Endothelial cell of umbilical vein (primary cell): ENCODE measurements around the gene ATN1. TPM values are rescaled to one million over a fixed set of nuclear protein-coding genes. Genes with fewer than 3 reads are reported as not detected.

ENCODE experiments used
- BruUV-seq: library from RNA; stranded (reverse); fragments of 400-500 nt; replicated peaks from 2 replicates; lab custom pipeline; 2021; lab: Mats Ljungman, UMichigan
- CTCF ChIA-PET: fragments of 300-600, 350-600 bp; sonication (Branson Sonifier 250); formaldehyde crosslinking; loops from one replicate; lab custom pipeline; 2021; ENCODE audit warnings: antibody characterized with exemption, inconsistent platforms; lab: Charles Lee
- POLR2A ChIA-PET: fragments of 300-600, 350-600 bp; sonication (Branson Sonifier 250); formaldehyde crosslinking; loops from one replicate; lab custom pipeline; 2021; ENCODE audit warnings: antibody characterized with exemption, inconsistent platforms; lab: Charles Lee
- DNase-seq: peaks from one replicate; pipeline ENCODE4 v3.0.0-alpha.2; 2011; ENCODE audit warnings: low read depth, low spot score
- FAIRE-seq: peaks from 2 replicates; lab custom pipeline; 2011; peaks lifted over from hg19 to GRCh38; lab: Jason Lieb, UNC
- H2AFZ ChIP-seq: 2 replicates; pipeline ENCODE4 v1.6.0; 2012; ENCODE audit warnings: low read depth, low read length, control low read depth, inconsistent platforms
- H3K27ac ChIP-seq: 2 replicates; pipeline ENCODE4 v1.5.1; 2011; ENCODE audit warnings: low read depth, mild to moderate bottlenecking, control low read depth, low read length, moderate library complexity; ENCODE audit not compliant: insufficient read depth
- H3K27me3 ChIP-seq, 2 experiments: 2 replicates each; pipeline versions ENCODE4 v1.6.0 to v1.6.1; 2011; ENCODE audit warnings: low read length in 2 of 2, mixed read lengths in 1 of 2; ENCODE audit not compliant: control insufficient read depth in 2 of 2, insufficient read depth in 2 of 2
- H3K36me3 ChIP-seq, 2 experiments: 2 replicates in 1 of 2; 3 replicates in 1 of 2; pipeline ENCODE4 v1.5.1; 2011; ENCODE audit warnings: low read length in 2 of 2, mild to moderate bottlenecking in 1 of 2, moderate library complexity in 1 of 2; ENCODE audit not compliant: control insufficient read depth in 2 of 2, insufficient read depth in 2 of 2; ENCODE audit errors: extremely low read depth in 1 of 2
- H3K4me1 ChIP-seq: 3 replicates; pipeline ENCODE4 v1.5.1; 2011; ENCODE audit warnings: mild to moderate bottlenecking, low read length; ENCODE audit not compliant: control insufficient read depth, insufficient read depth; ENCODE audit errors: extremely low read depth
- H3K4me2 ChIP-seq: 2 replicates; pipeline ENCODE4 v1.6.1; 2011; ENCODE audit warnings: low read length, control low read depth, mixed read lengths; ENCODE audit not compliant: insufficient read depth
- H3K4me3 ChIP-seq, 3 experiments: fragments of 200-600 bp in 1 of 3; sonication (generic), shearing (Covaris generic) in 1 of 3; replicated peaks in 1 of 3; 2 replicates each; pipeline ENCODE4 v1.5.1; 2011 to 2016; ENCODE audit warnings: control low read depth in 3 of 3, low read length in 3 of 3, mild to moderate bottlenecking in 2 of 3, inconsistent platforms in 1 of 3, low read depth in 1 of 3, moderate library complexity in 1 of 3; ENCODE audit not compliant: insufficient read depth in 1 of 3
- H3K79me2 ChIP-seq: 2 replicates; pipeline ENCODE4 v1.6.0; 2012; ENCODE audit warnings: low read length, inconsistent platforms; ENCODE audit not compliant: control insufficient read depth, insufficient read depth
- H3K9ac ChIP-seq: replicated peaks from 2 replicates; pipeline ENCODE3; 2011; ENCODE audit warnings: low read length, control low read depth; ENCODE audit not compliant: insufficient read depth; ENCODE audit errors: extremely low read depth
- H3K9me1 ChIP-seq: replicated peaks from 3 replicates; pipeline ENCODE4 v1.6.0; 2011; ENCODE audit warnings: mild to moderate bottlenecking, low read length; ENCODE audit not compliant: control insufficient read depth, insufficient read depth; ENCODE audit errors: extremely low read depth
- H3K9me3 ChIP-seq: replicated peaks from 2 replicates; pipeline ENCODE4 v1.5.1; 2012; ENCODE audit warnings: low read length, inconsistent platforms; ENCODE audit not compliant: control insufficient read depth, insufficient read depth
- H4K20me1 ChIP-seq: replicated peaks from 2 replicates; pipeline ENCODE3; 2011; ENCODE audit warnings: mild to moderate bottlenecking, low read length; ENCODE audit not compliant: control insufficient read depth, insufficient read depth; ENCODE audit errors: extremely low read depth
- CTCF ChIP-seq, 2 donors: IDR thresholded peaks; 1 replicate in 1 of 2; 2 replicates in 1 of 2; pipeline ENCODE4 v1.5.1; 2011; ENCODE audit warnings: low read length in 2 of 2, mild to moderate bottlenecking in 2 of 2, moderate library complexity in 2 of 2, control low read depth in 1 of 2, inconsistent platforms in 1 of 2, low read depth in 1 of 2; ENCODE audit not compliant: insufficient read depth in 1 of 2; ENCODE audit errors: extremely low read depth in 1 of 2
- EZH2 ChIP-seq: IDR thresholded peaks from 2 replicates; pipeline ENCODE4 v1.6.1; 2012; ENCODE audit warnings: borderline replicate concordance, low read depth, mild to moderate bottlenecking, moderate library complexity, low read length, inconsistent platforms; ENCODE audit not compliant: severe bottlenecking
- FOS ChIP-seq: IDR thresholded peaks from 2 replicates; pipeline ENCODE4 v1.6.1; 2011; ENCODE audit warnings: mild to moderate bottlenecking, low read length, moderate library complexity, borderline replicate concordance; ENCODE audit not compliant: insufficient read depth
- GATA2 ChIP-seq: IDR thresholded peaks from 2 replicates; pipeline ENCODE4 v1.7.0; 2011; ENCODE audit warnings: low read depth, mild to moderate bottlenecking, moderate library complexity, mixed read lengths, low read length; ENCODE audit not compliant: insufficient read length, insufficient read depth
- MAX ChIP-seq: IDR thresholded peaks from 2 replicates; pipeline ENCODE4 v1.6.1; 2011; ENCODE audit not compliant: insufficient read depth, insufficient read length
- MYC ChIP-seq: IDR thresholded peaks from one replicate; pipeline ENCODE4 v1.6.1; 2011; ENCODE audit warnings: mild to moderate bottlenecking, low read depth, low read length
- POLR2A ChIP-seq: IDR thresholded peaks from 2 replicates; pipeline ENCODE4 v1.6.1; 2012; ENCODE audit warnings: low read depth, mild to moderate bottlenecking, control low read depth, low read length
- POLR2AphosphoS5 ChIP-seq: IDR thresholded peaks from 2 replicates; pipeline ENCODE4 v1.6.1; 2012; ENCODE audit warnings: low read depth, mild to moderate bottlenecking, control low read depth, low read length, moderate library complexity; ENCODE audit not compliant: insufficient read depth
- dilution Hi-C: fragments of 300-500 bp; cut with MboI; formaldehyde crosslinking; loops from one replicate; pipeline ENCODE4 v1.15.0; 2019; ENCODE audit warnings: low sequenced_read_pairs; ENCODE audit not compliant: extremely low pct_ligation_motif_present
- intact Hi-C: fragments of 100-400 bp; cut with micrococcal nuclease; formaldehyde crosslinking; loops from one replicate; pipeline ENCODE4 v1.10.0; 2022
- polyA plus RNA-seq, 4 experiments: library from polyadenylated mRNA; depleted of rRNA in 3 of 4; stranded (reverse) in 3 of 4; unstranded in 1 of 4; fragments of >200 nt; gene quantifications; 2 replicates each; pipeline versions ENCODE4 v1.2.1 to v1.2.3, GENCODE V29; 2011 to 2012; ENCODE audit warnings: missing spikeins in 1 of 4
- total RNA-seq: library from RNA; stranded (reverse); gene quantifications from 2 replicates; pipeline ENCODE4 v1.2.3, GENCODE V29; 2021

The ATN1 gene
- total and polyA plus RNA-seq, 2 donors (not counting 3 experiments of a cell fraction or from before 2014, with no cell fraction given), result 46.4 to 117 TPM

- dilution Hi-C loops (no loop called here), intact Hi-C loops (no loop called here)
- Histone ChIP-seq H3K36me3 (peaks cover 0 to 16% of the 10 kb centered on the region in 2 experiments), H3K79me2 (no peaks in the 10 kb centered on the region), H3K4me2 (no peak overlapping the region), H3K9me3 (no peaks in the 10 kb centered on the region), H2AFZ (no peak overlapping the region), H3K9ac (no peak overlapping the region), H3K9me1 (no peaks in the 10 kb centered on the region), H3K4me1 (peaks cover 18% of the 10 kb centered on the region), H4K20me1 (no peaks in the 10 kb centered on the region), H3K27me3 (no peaks in the 10 kb centered on the region), H3K27ac (no peak overlapping the region), H3K4me3 (no peak overlapping the region)
- DNase-seq, result no peak
- no peak for FAIRE-seq
- TF ChIP-seq POLR2A (no peak), GATA2 (no peak), FOS (no peak), CTCF (IDR thresholded peaks at IDR 0.05; ENCODE audit: extremely low read depth in 1 of 2, insufficient read depth in 1 of 2, low read depth in 1 of 2, low read length in 2 of 2) (no peak), MYC (no peak), MAX (no peak), POLR2AphosphoS5 (no peak), EZH2 (no peak)
- POLR2A ChIA-PET, result no interaction called here
- CTCF ChIA-PET, result interaction anchor here (1.0 to 3.4 kb wide), 3 partner anchors 17 to 73 kb away, joined by 5 to 38 read pairs (median 18); partner anchors contain the start of gene SPSB2
- BruUV-seq, result no TSS peak
Measured at GRCh38 chr12:6942331-6942665, 14.5 kb downstream of the ATN1 start.
